ENCODE measurements around the gene OR7G2.
"Not testable (repeated sequence)": the region's sequence is repeated elsewhere in the genome, so short reads cannot be mapped to it uniquely, and the experiment has no call there.

OR7G2 gene

DNA sequence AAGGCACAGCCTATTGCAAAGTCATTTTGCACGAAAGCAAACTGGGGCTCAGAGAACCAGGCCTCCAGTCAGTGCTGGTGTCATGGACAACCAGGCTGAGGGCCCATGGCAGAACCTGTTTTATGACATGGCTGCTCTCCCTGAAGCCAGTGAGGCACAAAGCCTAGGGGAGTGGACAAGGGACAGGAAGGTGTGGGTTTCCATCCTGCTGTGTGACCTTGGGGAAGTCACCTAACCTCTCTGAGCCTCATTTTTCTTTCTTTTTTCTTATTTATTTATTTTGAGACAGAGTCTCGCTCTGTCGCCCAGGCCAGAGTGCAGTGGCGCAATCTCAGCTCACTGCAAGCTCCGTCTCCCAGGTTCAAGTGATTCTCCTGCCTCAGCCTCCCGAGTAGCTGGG, 35.6 kb downstream of the OR7G2 start:
- DNase-seq: not testable (repeated sequence)

GRCh38 chr19:9070066-9070465, 37.2 kb downstream of the OR7G2 start:
- DNase-seq: no peak

DNA sequence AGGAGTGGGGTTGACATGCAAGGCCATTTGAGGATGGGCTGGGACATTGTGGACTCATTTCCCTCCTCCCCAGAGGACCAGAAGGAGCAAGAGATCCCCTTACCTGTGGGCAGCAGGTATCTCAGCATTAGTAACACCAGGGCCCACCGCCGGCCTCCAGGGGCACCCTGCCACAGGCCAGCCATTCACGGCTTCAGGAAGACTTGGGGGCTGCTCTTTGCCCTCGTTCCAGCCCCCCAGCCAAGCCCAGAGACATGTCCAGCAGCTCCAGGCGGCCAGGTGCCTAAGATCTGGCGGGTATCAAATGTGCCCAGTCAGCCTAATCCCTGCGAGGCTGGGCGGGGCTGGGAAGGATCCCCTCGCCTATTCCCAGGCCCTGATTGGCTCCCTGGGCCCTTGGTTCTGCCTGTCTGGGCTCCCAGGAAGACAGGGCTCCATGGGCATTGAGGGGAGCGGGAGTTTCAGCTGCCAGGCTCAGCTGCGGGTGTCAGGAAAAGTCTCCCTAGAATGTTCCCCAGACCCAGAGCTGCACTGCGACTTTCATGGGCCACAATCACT, 41.7 kb downstream of the OR7G2 start:
- DNase-seq: no peak

DNA sequence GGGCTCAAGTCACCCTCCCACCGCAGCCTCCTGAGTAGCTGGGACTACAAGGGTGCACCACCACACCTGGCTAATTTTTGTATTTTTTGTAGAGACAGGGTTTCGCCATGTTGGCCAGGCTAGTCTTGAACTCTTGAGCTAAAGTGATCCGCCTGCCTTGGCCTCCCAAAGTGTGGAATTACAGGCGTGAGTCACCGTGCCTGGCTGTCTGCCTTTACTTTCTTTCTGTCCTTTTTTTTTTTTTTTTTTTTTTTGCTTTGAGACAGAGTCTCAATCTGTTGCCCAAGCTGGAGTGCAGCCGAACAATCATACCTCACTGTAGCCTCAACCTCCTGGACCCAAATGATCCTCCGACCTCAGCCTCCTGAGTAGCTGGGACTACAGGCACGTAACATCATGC, 45.4 kb downstream of the OR7G2 start:
- no peak for DNase-seq

DNA sequence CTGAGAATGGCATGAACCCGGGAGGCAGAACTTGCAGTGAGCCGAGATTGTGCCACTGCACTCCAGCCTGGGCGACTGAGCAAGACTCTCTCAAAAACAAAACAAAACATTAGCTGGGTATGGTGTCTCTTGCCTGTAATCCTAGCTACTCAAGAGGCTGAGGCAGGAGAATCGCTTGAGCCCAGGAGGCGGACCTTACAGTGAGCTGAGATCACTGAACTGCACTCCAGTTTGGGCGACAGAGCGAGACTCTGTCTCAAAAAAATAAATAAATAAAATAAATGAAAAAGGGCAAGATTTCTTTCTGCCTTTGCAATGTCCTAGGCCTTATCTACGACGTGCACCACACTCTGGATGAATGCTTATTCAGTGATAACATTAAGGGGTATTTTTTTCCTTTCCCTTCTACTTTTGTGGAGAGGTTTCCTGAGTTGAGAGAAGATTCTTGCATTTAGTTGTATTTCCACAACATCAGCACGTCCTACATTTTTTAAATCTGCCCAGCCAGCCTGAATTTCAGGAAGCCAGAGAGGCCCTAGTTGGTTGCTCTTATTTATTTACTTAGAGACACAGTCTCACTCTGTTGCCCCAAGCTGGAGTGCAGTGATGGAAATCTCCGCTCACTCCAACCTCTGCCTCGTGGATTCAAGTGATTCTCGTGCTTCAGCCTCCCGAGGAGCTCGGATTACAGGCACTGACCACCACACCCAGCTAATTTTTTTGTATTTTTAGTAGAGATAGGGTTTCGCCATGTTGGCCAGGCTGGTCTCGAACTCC, 46.5 kb downstream of the OR7G2 start:
- DNase-seq: no peak

DNA sequence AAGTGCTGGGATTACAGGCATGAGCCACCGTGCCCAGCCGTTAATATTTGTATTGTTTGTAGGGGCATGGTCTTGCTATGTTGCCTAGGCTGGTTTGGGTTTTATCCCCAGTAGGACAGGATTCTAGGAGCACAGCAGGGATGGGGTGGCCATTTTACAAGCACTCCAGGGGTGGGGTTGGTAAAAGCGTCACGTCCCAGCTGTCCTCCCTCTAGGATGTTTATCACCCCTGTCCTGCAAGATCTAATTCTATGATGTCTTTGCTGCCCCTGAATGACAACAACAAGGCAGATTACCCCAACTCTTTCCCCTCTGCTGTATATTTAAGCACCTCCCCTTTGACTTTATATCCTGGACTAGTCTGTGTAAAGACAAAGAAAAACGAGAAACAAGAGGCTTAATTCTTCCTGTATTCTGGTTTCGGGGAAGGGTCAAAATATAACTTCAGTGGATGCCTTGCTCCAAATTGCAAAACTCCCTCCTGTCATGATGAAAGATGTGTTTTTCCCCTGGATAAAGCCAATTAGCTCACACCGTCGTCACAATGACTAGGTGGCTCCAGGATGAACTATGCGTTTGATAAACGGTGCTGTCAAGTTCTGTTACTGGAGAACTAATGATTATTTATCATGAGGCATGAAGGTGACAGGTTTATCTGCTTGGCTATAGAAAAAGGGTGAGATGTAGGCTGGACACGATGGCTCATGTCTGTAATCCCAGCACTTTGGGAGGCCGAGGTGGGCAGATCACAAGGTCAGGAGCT, 48.2 kb downstream of the OR7G2 start:
- no peak for DNase-seq

DNA sequence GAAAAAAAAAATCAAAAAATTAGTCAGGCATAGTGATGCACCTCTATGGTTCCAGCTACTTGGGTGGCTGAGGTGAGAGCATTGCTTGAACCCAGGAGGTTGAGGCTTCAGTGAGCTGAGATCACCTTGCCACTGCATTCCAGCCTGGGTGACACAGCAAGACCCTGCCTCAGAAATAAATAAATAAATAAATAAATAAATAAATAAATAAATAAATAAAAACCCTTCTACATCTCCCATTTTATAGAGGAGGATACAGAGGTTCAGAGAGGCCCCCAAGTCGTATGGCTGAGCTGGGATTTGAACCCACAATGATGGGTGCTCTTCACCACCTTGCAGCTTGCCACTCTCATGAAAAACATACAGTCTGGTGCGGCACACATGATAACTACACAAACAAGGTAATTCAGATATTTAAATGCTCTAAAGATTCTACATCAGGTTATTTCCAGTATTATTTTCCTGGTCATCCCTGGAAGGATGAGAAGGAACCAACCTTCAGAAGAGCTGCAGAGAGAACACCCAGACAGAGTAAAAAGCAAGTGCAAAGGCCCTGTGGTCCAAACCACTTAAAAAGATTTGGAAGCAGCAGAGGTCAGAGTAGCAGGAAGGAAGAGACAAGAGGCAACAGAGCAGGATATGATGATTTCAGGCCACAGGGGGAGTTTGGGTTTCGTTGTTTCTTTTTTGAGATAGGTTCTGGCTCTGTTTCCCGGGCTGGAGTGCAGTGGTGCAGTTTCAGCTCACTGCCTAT, 49.6 kb downstream of the OR7G2 start:
- no peak for DNase-seq

GRCh38 chr19:9056131-9056530, 51.1 kb downstream of the OR7G2 start:
- DNase-seq: not testable (repeated sequence)

- DNase-seq: no peak
Measured at GRCh38 chr19:9054765-9055164, 52.5 kb downstream of the OR7G2 start.

DNA sequence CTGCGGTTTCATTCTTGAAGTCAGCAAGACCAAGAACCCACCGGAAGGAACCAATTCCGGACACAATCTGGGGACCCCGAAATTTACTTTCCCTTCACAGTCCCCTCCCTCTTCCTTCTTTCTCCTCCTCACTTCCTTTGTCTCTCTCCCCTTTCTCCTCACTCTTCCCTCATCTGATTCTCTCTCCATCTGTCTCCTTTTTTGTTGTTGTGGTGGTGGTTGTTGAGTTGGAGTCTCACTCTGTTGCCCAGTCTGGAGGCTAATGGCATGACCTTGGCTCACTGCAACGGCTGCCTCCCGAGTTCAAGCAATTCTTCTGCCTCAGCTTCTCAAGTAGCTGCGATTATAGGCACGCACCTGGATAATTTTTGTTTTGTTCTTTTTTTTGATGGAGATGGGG, 53.1 kb downstream of the OR7G2 start:
- DNase-seq: no peak

- DNase-seq: not testable (repeated sequence)
Measured at GRCh38 chr19:9053674-9054073, 53.6 kb downstream of the OR7G2 start.

DNA sequence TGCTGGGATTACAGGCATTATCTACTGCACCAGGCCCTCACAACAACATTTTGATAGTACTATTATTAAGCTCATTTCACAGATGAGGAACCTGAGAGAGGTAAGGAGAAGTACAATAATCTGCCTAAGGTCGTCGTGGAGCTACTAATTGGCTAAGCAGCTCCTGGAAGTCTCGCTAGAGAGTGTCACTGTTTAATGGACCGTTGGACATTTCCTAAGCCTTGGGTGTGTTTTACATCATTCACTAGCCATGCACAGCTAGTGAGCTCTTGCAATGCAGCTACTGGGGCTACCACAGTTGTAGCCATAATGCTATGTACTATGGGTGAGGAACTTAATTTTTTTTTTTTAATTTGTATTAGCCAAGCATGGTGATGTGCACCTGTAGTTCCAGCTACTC, 54.4 kb downstream of the OR7G2 start:
- no peak for DNase-seq

All from T-helper 1 cell (primary cell).